Osteocyte (in vitro differentiated cells): ENCODE data around the gene TOMM22. TPM values are rescaled to one million over a fixed set of nuclear protein-coding genes. Genes with fewer than 3 reads are reported as not detected.

ENCODE experiments used
- DNase-seq: peaks from one replicate; pipeline ENCODE4 v3.0.0; 2021; ENCODE audit warnings: mixed read lengths; ENCODE audit not compliant: unreplicated experiment; ENCODE audit errors: extremely low spot score
- H3K27ac Mint-ChIP-seq: one replicate; pipeline ENCODE4 v1.8.0; 2021; ENCODE audit warnings: mild to moderate bottlenecking, mixed read lengths; ENCODE audit not compliant: unreplicated experiment
- H3K27me3 Mint-ChIP-seq: one replicate; pipeline ENCODE4 v1.8.0; 2021; ENCODE audit warnings: mixed read lengths; ENCODE audit not compliant: unreplicated experiment
- H3K36me3 Mint-ChIP-seq: one replicate; pipeline ENCODE4 v1.8.0; 2021; ENCODE audit warnings: mixed read lengths; ENCODE audit not compliant: unreplicated experiment
- H3K4me1 Mint-ChIP-seq: one replicate; pipeline ENCODE4 v1.8.0; 2021; ENCODE audit warnings: mixed read lengths; ENCODE audit not compliant: unreplicated experiment
- H3K4me3 Mint-ChIP-seq: one replicate; pipeline ENCODE4 v1.8.0; 2021; ENCODE audit warnings: mild to moderate bottlenecking, moderate library complexity, mixed read lengths; ENCODE audit not compliant: unreplicated experiment
- H3K9me3 Mint-ChIP-seq: one replicate; pipeline ENCODE4 v1.8.0; 2021; ENCODE audit warnings: mixed read lengths; ENCODE audit not compliant: unreplicated experiment
- CTCF ChIP-seq: fragments of 200-600 bp; sonication (generic); IDR thresholded peaks from 2 replicates; pipeline ENCODE4 v1.5.0; 2021; ENCODE audit warnings: antibody characterized with exemption, mild to moderate bottlenecking, moderate library complexity
- total RNA-seq: library from RNA; stranded (reverse); gene quantifications from 2 replicates; pipeline ENCODE4 v1.2.1, GENCODE V29; 2021

TOMM22 gene
- total RNA-seq, 1 donor from 2014 or later = 61.0 TPM

GRCh38 chr22:38656256-38657044, 25.3 kb upstream of the TOMM22 start, which contains the start of the genes CBY1 and FAM227A:
TSS of gene CBY1 (plus strand) at chr22:38656638. CDS start at chr22:38668055, 11,417 bp downstream.
TSS of gene FAM227A (minus strand) at chr22:38656392. CDS start at chr22:38650168, 6,224 bp downstream.
- Mint-ChIP-seq H3K4me1 (peaks cover 13% of the 10 kb centered on the region), H3K27me3 (no peaks in the 10 kb centered on the region), H3K4me3 (peak within 1 kb of the TSS; percentile 90), H3K9me3 (no peaks in the 10 kb centered on the region), H3K27ac (peak within 1 kb of the TSS; percentile 99), H3K36me3 (no peaks in the 10 kb centered on the region)
- DNase-seq = peak; percentile 95
- TF ChIP-seq CTCF = no peak

DNA sequence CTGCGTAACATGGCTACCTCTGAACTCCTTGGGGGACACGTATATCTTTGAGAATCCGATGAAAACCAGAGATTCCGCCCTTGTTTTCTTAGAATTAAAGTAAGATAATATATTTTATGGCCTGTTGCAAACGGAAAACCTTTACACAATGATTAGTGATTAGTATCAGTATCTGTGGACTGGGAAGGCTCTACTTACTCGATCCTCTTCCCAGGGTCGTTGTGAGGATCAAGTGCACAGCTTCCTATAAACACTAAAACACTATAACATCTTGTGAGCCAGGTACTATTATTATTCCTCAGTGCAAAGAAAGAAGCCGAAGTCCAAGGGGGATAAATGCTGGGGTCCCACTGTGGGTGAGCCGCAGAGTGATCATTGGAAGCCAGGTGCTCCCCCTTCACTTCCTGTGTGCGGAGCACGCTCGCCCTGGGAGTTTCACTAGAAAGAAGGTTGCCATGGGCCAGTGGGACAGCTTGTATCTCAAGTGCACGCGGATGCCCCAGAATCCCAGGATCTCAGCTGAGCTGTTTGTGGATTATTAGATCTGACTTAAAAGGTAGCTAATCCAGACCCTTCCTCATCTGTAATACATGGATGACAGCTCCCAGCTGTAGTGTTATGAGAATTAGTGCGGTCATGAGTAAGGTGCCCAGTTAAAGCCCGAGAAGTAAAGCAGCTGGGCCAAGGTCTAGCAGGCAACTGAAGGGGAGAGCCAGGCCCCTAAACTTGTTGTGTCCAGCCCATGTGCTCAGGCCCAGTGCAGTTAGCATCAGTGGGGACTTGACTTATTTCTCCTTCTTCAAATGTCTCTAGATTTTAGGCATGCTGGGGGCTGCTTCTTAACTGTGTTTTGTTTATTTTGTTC, 24.5 kb upstream of the TOMM22 start:
- no peak for TF ChIP-seq CTCF
- Mint-ChIP-seq H3K9me3 (no peaks in the 10 kb centered on the region), H3K27ac (peak overlapping the region; percentile 99), H3K27me3 (no peaks in the 10 kb centered on the region), H3K4me3 (peak overlapping the region; percentile 90), H3K4me1 (peaks cover 13% of the 10 kb centered on the region), H3K36me3 (peaks cover 4% of the 10 kb centered on the region)
- no peak for DNase-seq

- no peak overlapping the region for H3K27ac Mint-ChIP-seq
- DNase-seq = no peak
- H3K4me3 Mint-ChIP-seq = no peak overlapping the region
- no peak for TF ChIP-seq CTCF
- H3K4me1 Mint-ChIP-seq = no peaks in the 10 kb centered on the region
- peaks cover 19% of the 10 kb centered on the region for H3K36me3 Mint-ChIP-seq
- no peaks in the 10 kb centered on the region for H3K9me3 Mint-ChIP-seq
- H3K27me3 Mint-ChIP-seq = no peaks in the 10 kb centered on the region
These were observed 6.9 kb upstream of the TOMM22 start for GRCh38 chr22:38674888-38675287.

GRCh38 chr22:38675833-38676232, 5.9 kb upstream of the TOMM22 start:
- H3K9me3 Mint-ChIP-seq = no peaks in the 10 kb centered on the region
- no peaks in the 10 kb centered on the region for H3K4me1 Mint-ChIP-seq
- no peaks in the 10 kb centered on the region for H3K27me3 Mint-ChIP-seq
- TF ChIP-seq CTCF = no peak
- no peak overlapping the region for H3K4me3 Mint-ChIP-seq
- DNase-seq = no peak
- H3K36me3 Mint-ChIP-seq = peaks cover 18% of the 10 kb centered on the region
- H3K27ac Mint-ChIP-seq = no peak overlapping the region

- H3K27me3 Mint-ChIP-seq = no peaks in the 10 kb centered on the region
- no peak overlapping the region for H3K4me3 Mint-ChIP-seq
- H3K9me3 Mint-ChIP-seq = no peaks in the 10 kb centered on the region
- H3K36me3 Mint-ChIP-seq = peaks cover 40% of the 10 kb centered on the region
- H3K27ac Mint-ChIP-seq = no peak overlapping the region
- TF ChIP-seq CTCF = no peak
- peaks cover 18% of the 10 kb centered on the region for H3K4me1 Mint-ChIP-seq
- DNase-seq = no peak
These were observed 3.1 kb downstream of the TOMM22 start for GRCh38 chr22:38684895-38685294.
